ENCODE measurements around the gene MS4A5. TPM values are rescaled to one million over a fixed set of nuclear protein-coding genes. Genes with fewer than 3 reads are reported as not detected.

Gene MS4A5
- polyA plus RNA-seq, result not detected
- long read RNA-seq, donor 1, result 0 reads
- long read RNA-seq, donor 2, result 0 reads
- long read RNA-seq, donor 3, result 0 reads
- long read RNA-seq, donor 4, result 0 reads
- long read RNA-seq, donor 5, result 0 reads
- long read RNA-seq, donor 6, result 0 reads
- long read RNA-seq, donor 7, result 0 reads
- long read RNA-seq, donor 8, result 0 reads
- long read RNA-seq, donor 9, result 0 reads
- long read RNA-seq, donor 10, result 0 reads
- long read RNA-seq, donor 11, result 0 reads

GRCh38 chr11:60429272-60429671 lies at the start of gene MS4A5:
TSS of gene MS4A5 (plus strand) at chr11:60429572. CDS start at chr11:60429675, 103 bp downstream.
- WGBS (ENCODE audit: insufficient coverage, low lambda C conversion rate), result no CpG with 5 or more reads among the region's 5 CpGs
- no peaks in the 10 kb centered on the region for H3K27me3 ChIP-seq (ENCODE audit: control insufficient read depth, insufficient read depth, low read length)
- H3K4me3 ChIP-seq (ENCODE audit: low read length), result no peak within 1 kb of the TSS
- DNase-seq, result no peak
- H3K36me3 ChIP-seq (ENCODE audit: control insufficient read depth, insufficient read depth, low read length), result no peaks in the 10 kb centered on the region
- no peaks in the 10 kb centered on the region for H3K9me3 ChIP-seq (ENCODE audit: control insufficient read depth, low read depth, low read length)
- no peak within 1 kb of the TSS for H3K27ac ChIP-seq (ENCODE audit: low read length)
- H3K4me1 ChIP-seq (ENCODE audit: control insufficient read depth, insufficient read depth, low read length), result no peaks in the 10 kb centered on the region

- Histone ChIP-seq H3K27ac (ENCODE audit: low read length) (no peak overlapping the region), H3K36me3 (ENCODE audit: control insufficient read depth, insufficient read depth, low read length) (no peaks in the 10 kb centered on the region), H3K27me3 (ENCODE audit: control insufficient read depth, insufficient read depth, low read length) (no peaks in the 10 kb centered on the region), H3K9me3 (ENCODE audit: control insufficient read depth, low read depth, low read length) (no peaks in the 10 kb centered on the region), H3K4me3 (ENCODE audit: low read length) (no peak overlapping the region), H3K4me1 (ENCODE audit: control insufficient read depth, insufficient read depth, low read length) (no peaks in the 10 kb centered on the region)
- WGBS (ENCODE audit: insufficient coverage, low lambda C conversion rate), result no CpG with 5 or more reads among the region's 5 CpGs
- no peak for DNase-seq
These were observed 40.0 kb upstream of the MS4A5 start for GRCh38 chr11:60389279-60389910.

- no peak overlapping the region for H3K27ac ChIP-seq (ENCODE audit: low read length)
- no peaks in the 10 kb centered on the region for H3K27me3 ChIP-seq (ENCODE audit: control insufficient read depth, insufficient read depth, low read length)
- no peak for DNase-seq
- H3K9me3 ChIP-seq (ENCODE audit: control insufficient read depth, low read depth, low read length), result no peaks in the 10 kb centered on the region
- H3K4me3 ChIP-seq (ENCODE audit: low read length), result no peak overlapping the region
- no peaks in the 10 kb centered on the region for H3K4me1 ChIP-seq (ENCODE audit: control insufficient read depth, insufficient read depth, low read length)
- H3K36me3 ChIP-seq (ENCODE audit: control insufficient read depth, insufficient read depth, low read length), result no peaks in the 10 kb centered on the region
These were observed 39.0 kb upstream of the MS4A5 start for GRCh38 chr11:60390419-60390818.

- no CpG with 5 or more reads among the region's 2 CpGs for WGBS (ENCODE audit: insufficient coverage, low lambda C conversion rate)
- no peak overlapping the region for H3K27ac ChIP-seq (ENCODE audit: low read length)
These were observed 37.0 kb upstream of the MS4A5 start for GRCh38 chr11:60392361-60392760.

GRCh38 chr11:60393016-60393415 lies 36.4 kb upstream of the MS4A5 start:
- Histone ChIP-seq H3K4me3 (ENCODE audit: low read length) (no peak overlapping the region), H3K27ac (ENCODE audit: low read length) (no peak overlapping the region), H3K27me3 (ENCODE audit: control insufficient read depth, insufficient read depth, low read length) (no peaks in the 10 kb centered on the region), H3K9me3 (ENCODE audit: control insufficient read depth, low read depth, low read length) (no peaks in the 10 kb centered on the region), H3K4me1 (ENCODE audit: control insufficient read depth, insufficient read depth, low read length) (no peaks in the 10 kb centered on the region), H3K36me3 (ENCODE audit: control insufficient read depth, insufficient read depth, low read length) (no peaks in the 10 kb centered on the region)
- no peak for DNase-seq
- no CpG with 5 or more reads among the region's 5 CpGs for WGBS (ENCODE audit: insufficient coverage, low lambda C conversion rate)

More at GRCh38 chr11:60392361-60392760, 37.0 kb upstream of the MS4A5 start:
- Histone ChIP-seq H3K4me1 (ENCODE audit: control insufficient read depth, insufficient read depth, low read length) (no peaks in the 10 kb centered on the region), H3K4me3 (ENCODE audit: low read length) (no peak overlapping the region), H3K36me3 (ENCODE audit: control insufficient read depth, insufficient read depth, low read length) (no peaks in the 10 kb centered on the region), H3K27me3 (ENCODE audit: control insufficient read depth, insufficient read depth, low read length) (no peaks in the 10 kb centered on the region), H3K9me3 (ENCODE audit: control insufficient read depth, low read depth, low read length) (no peaks in the 10 kb centered on the region)
- DNase-seq, result no peak

GRCh38 chr11:60394666-60395380 lies 34.5 kb upstream of the MS4A5 start:
- Histone ChIP-seq H3K4me3 (ENCODE audit: low read length) (no peak overlapping the region), H3K36me3 (ENCODE audit: control insufficient read depth, insufficient read depth, low read length) (no peaks in the 10 kb centered on the region), H3K9me3 (ENCODE audit: control insufficient read depth, low read depth, low read length) (no peaks in the 10 kb centered on the region), H3K27me3 (ENCODE audit: control insufficient read depth, insufficient read depth, low read length) (no peaks in the 10 kb centered on the region), H3K4me1 (ENCODE audit: control insufficient read depth, insufficient read depth, low read length) (no peaks in the 10 kb centered on the region), H3K27ac (ENCODE audit: low read length) (no peak overlapping the region)
- DNase-seq, result no peak
- 92% methylated on average over 3 of the region's 7 CpGs for WGBS (ENCODE audit: insufficient coverage, low lambda C conversion rate)

GRCh38 chr11:60396382-60396781 lies 33.0 kb upstream of the MS4A5 start, which contains the start of gene MS4A14:
TSS of gene MS4A14 (plus strand) at chr11:60396459. CDS start at chr11:60396579, 120 bp downstream.
- Histone ChIP-seq H3K9me3 (ENCODE audit: control insufficient read depth, low read depth, low read length) (no peaks in the 10 kb centered on the region), H3K27ac (ENCODE audit: low read length) (no peak within 1 kb of the TSS)
- no CpG with 5 or more reads among the region's 3 CpGs for WGBS (ENCODE audit: insufficient coverage, low lambda C conversion rate)

GRCh38 chr11:60396799-60397198 lies 32.6 kb upstream of the MS4A5 start:
- Histone ChIP-seq H3K4me3 (ENCODE audit: low read length) (no peak overlapping the region), H3K9me3 (ENCODE audit: control insufficient read depth, low read depth, low read length) (no peaks in the 10 kb centered on the region), H3K27me3 (ENCODE audit: control insufficient read depth, insufficient read depth, low read length) (no peaks in the 10 kb centered on the region), H3K4me1 (ENCODE audit: control insufficient read depth, insufficient read depth, low read length) (no peaks in the 10 kb centered on the region), H3K27ac (ENCODE audit: low read length) (no peak overlapping the region), H3K36me3 (ENCODE audit: control insufficient read depth, insufficient read depth, low read length) (no peaks in the 10 kb centered on the region)
- WGBS (ENCODE audit: insufficient coverage, low lambda C conversion rate), result no CpG with 5 or more reads among the region's 1 CpG
- no peak for DNase-seq

More at GRCh38 chr11:60396382-60396781, 33.0 kb upstream of the MS4A5 start, which contains the start of gene MS4A14:
- no peak within 1 kb of the TSS for H3K4me3 ChIP-seq (ENCODE audit: low read length)
- no peaks in the 10 kb centered on the region for H3K27me3 ChIP-seq (ENCODE audit: control insufficient read depth, insufficient read depth, low read length)
- no peaks in the 10 kb centered on the region for H3K36me3 ChIP-seq (ENCODE audit: control insufficient read depth, insufficient read depth, low read length)
- no peaks in the 10 kb centered on the region for H3K4me1 ChIP-seq (ENCODE audit: control insufficient read depth, insufficient read depth, low read length)
- no peak for DNase-seq

- no peak for DNase-seq
- H3K4me3 ChIP-seq (ENCODE audit: low read length), result no peak overlapping the region
- no peak overlapping the region for H3K27ac ChIP-seq (ENCODE audit: low read length)
- no CpG with 5 or more reads among the region's 2 CpGs for WGBS (ENCODE audit: insufficient coverage, low lambda C conversion rate)
- no peaks in the 10 kb centered on the region for H3K9me3 ChIP-seq (ENCODE audit: control insufficient read depth, low read depth, low read length)
- no peaks in the 10 kb centered on the region for H3K36me3 ChIP-seq (ENCODE audit: control insufficient read depth, insufficient read depth, low read length)
- no peaks in the 10 kb centered on the region for H3K4me1 ChIP-seq (ENCODE audit: control insufficient read depth, insufficient read depth, low read length)
- H3K27me3 ChIP-seq (ENCODE audit: control insufficient read depth, insufficient read depth, low read length), result no peaks in the 10 kb centered on the region
These were observed 9.4 kb upstream of the MS4A5 start for GRCh38 chr11:60420015-60420414.

GRCh38 chr11:60422609-60423008 lies 6.8 kb upstream of the MS4A5 start:
- 80% methylated on average over 1 of the region's 1 CpG for WGBS (ENCODE audit: insufficient coverage, low lambda C conversion rate)
- Histone ChIP-seq H3K27ac (ENCODE audit: low read length) (no peak overlapping the region), H3K4me3 (ENCODE audit: low read length) (no peak overlapping the region), H3K27me3 (ENCODE audit: control insufficient read depth, insufficient read depth, low read length) (no peaks in the 10 kb centered on the region), H3K9me3 (ENCODE audit: control insufficient read depth, low read depth, low read length) (no peaks in the 10 kb centered on the region), H3K4me1 (ENCODE audit: control insufficient read depth, insufficient read depth, low read length) (no peaks in the 10 kb centered on the region), H3K36me3 (ENCODE audit: control insufficient read depth, insufficient read depth, low read length) (no peaks in the 10 kb centered on the region)
- DNase-seq, result no peak

Measured in large intestine (tissue), 12 donors.